Aorta (tissue), 5 donors: Measurements from ENCODE around the gene TIMM8A. TPM values are rescaled to one million over a fixed set of nuclear protein-coding genes. Genes with fewer than 3 reads are reported as not detected.
A peak's percentile ranks its signal among the peaks of the same experiment; 100 is the strongest.

ENCODE experiments used
- ATAC-seq: fragments of 200-7000 bp; cut with Tn5 transposase; one replicate; pipeline ENCODE4 v1.9.1; 2022; ENCODE audit warnings: moderate library complexity; ENCODE audit not compliant: low FRiP score
- DNase-seq, 2 donors: peaks; one replicate each; pipeline ENCODE4 v3.0.0-alpha.2; 2020
- H3K27ac ChIP-seq, 2 donors: one replicate each; pipeline ENCODE4 v1.5.1; 2013; ENCODE audit warnings: low read length in 2 of 2, mild to moderate bottlenecking in 2 of 2, moderate library complexity in 2 of 2, control low read depth in 1 of 2, inconsistent platforms in 1 of 2, low read depth in 1 of 2
- H3K27me3 ChIP-seq, 2 donors: one replicate each; pipeline ENCODE4 v1.6.1; 2013; ENCODE audit warnings: control low read depth in 1 of 2, low read length in 1 of 2, mild to moderate bottlenecking in 1 of 2, moderate library complexity in 1 of 2; ENCODE audit not compliant: insufficient read depth in 2 of 2, control insufficient read depth in 1 of 2
- H3K36me3 ChIP-seq, 2 donors: one replicate each; pipeline ENCODE4 v1.6.1; 2013; ENCODE audit warnings: control low read depth in 1 of 2, low read length in 1 of 2, mild to moderate bottlenecking in 1 of 2; ENCODE audit not compliant: insufficient read depth in 2 of 2, control insufficient read depth in 1 of 2
- H3K4me1 ChIP-seq, 2 donors: one replicate each; pipeline ENCODE4 v1.6.1; 2013; ENCODE audit warnings: low read length in 2 of 2, control low read depth in 1 of 2, mild to moderate bottlenecking in 1 of 2, moderate library complexity in 1 of 2; ENCODE audit not compliant: insufficient read depth in 2 of 2, control insufficient read depth in 1 of 2
- H3K4me3 ChIP-seq, 2 donors: one replicate each; pipeline ENCODE4 v1.5.1; 2013; ENCODE audit warnings: low read length in 2 of 2, control low read depth in 1 of 2, mild to moderate bottlenecking in 1 of 2
- H3K9me3 ChIP-seq: one replicate; pipeline ENCODE4 v1.6.1; 2013; ENCODE audit warnings: mild to moderate bottlenecking, low read length; ENCODE audit not compliant: control insufficient read depth
- WGBS, 2 donors: extraction: QIAGEN DNeasy Blood & Tissue Kit; methylation state at CpG; one replicate each; pipeline ENCODE4 v1.1.7; 2013; 5-methylcytosine and 5-hydroxymethylcytosine counted together
- intact Hi-C, 2 donors: fragments of 100-400 bp; cut with DNase I; formaldehyde crosslinking; loops; one replicate each; pipeline versions ENCODE4 v1.14.2 to v1.15.0; 2022
- polyA plus RNA-seq, 2 donors: library from polyadenylated mRNA; stranded (reverse); fragments of 200-250 nt; gene quantifications; one replicate each; pipeline ENCODE4 v1.2.3, GENCODE V29; 2013
- total RNA-seq, 2 donors: library from RNA; stranded (reverse); fragmentation: NEBNext Ultra II Directional; extraction: Animal tissue kit (Norgen Biotek cat#: 25700); gene quantifications; one replicate each; pipeline ENCODE4 v1.2.1, GENCODE V29; 2021
- donor health status: healthy with polysubstance abuse.
- donor health status: Bipolar disorder and iron deficiency.
- donor health status: DM: no; HTN: no; CAD: no.
- donor health status: DM: no; HTN: no; CAD: no.
- donor health status: DM: yes; HTN: yes; CAD: no.

The TIMM8A gene
- total and polyA plus RNA-seq, 4 donors = 3.1 to 9.1 (median 7.7) TPM

GRCh38 chrX:101365301-101365795 lies 16.8 kb upstream of the TIMM8A start:
- Histone ChIP-seq H3K27me3 (no peaks in the 10 kb centered on the region), H3K36me3 (no peaks in the 10 kb centered on the region), H3K9me3 (no peaks in the 10 kb centered on the region), H3K27ac (no peak overlapping the region), H3K4me3 (no peak overlapping the region), H3K4me1 (no peaks in the 10 kb centered on the region)
- ATAC-seq (no peak), DNase-seq (no peak)
- WGBS, 2 donors = 92 to 100% methylated on average over 1 of the region's 1 CpG
- intact Hi-C loops = no loop called here

- intact Hi-C loops = no loop called here
Measured at GRCh38 chrX:101362757-101363156, 14.2 kb upstream of the TIMM8A start.

GRCh38 chrX:101362116-101362515 lies 13.6 kb upstream of the TIMM8A start:
- Histone ChIP-seq H3K27ac (no peak overlapping the region), H3K9me3 (no peaks in the 10 kb centered on the region), H3K27me3 (no peaks in the 10 kb centered on the region), H3K36me3 (no peaks in the 10 kb centered on the region), H3K4me1 (no peaks in the 10 kb centered on the region), H3K4me3 (no peak overlapping the region)
- intact Hi-C loops = no loop called here
- 73 to 79% methylated on average over 3 of the region's 3 CpGs for WGBS, 2 donors
- DNase-seq = no peak
- ATAC-seq = no peak

More at GRCh38 chrX:101362757-101363156, 14.2 kb upstream of the TIMM8A start:
- Histone ChIP-seq H3K9me3 (no peaks in the 10 kb centered on the region), H3K36me3 (no peaks in the 10 kb centered on the region), H3K27me3 (no peaks in the 10 kb centered on the region), H3K4me3 (no peak overlapping the region), H3K4me1 (no peaks in the 10 kb centered on the region), H3K27ac (no peak overlapping the region)
- DNase-seq (no peak), ATAC-seq (no peak)

GRCh38 chrX:101360390-101360789 lies 11.8 kb upstream of the TIMM8A start:
- WGBS, 2 donors = 61% methylated on average over 7 of the region's 7 CpGs
- Histone ChIP-seq H3K9me3 (no peaks in the 10 kb centered on the region), H3K27me3 (no peaks in the 10 kb centered on the region), H3K36me3 (no peaks in the 10 kb centered on the region), H3K4me3 (no peak overlapping the region), H3K27ac (no peak overlapping the region), H3K4me1 (no peaks in the 10 kb centered on the region)
- DNase-seq = no peak
- intact Hi-C loops = no loop called here
- no peak for ATAC-seq

DNA sequence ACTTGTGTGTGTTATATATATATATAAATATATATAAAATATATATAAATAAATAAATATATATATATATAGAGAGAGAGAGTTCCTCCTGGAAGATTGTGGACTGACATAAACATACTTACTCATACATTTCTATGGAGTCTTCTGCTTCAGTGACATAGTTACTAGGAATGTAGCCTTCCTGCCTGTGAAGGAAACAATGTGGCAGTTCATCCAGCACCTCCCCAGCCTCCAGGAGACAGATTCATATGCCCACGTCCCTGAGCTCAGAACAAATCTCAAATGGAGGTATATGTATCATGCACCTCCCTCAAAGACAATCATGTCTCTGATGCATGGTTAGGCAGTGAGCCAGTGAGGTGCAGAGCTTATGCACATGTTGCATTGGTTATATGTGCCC lies 11.4 kb upstream of the TIMM8A start:
- intact Hi-C loops = no loop called here
- DNase-seq (no peak), ATAC-seq (no peak)

GRCh38 chrX:101357166-101357795 lies 8.7 kb upstream of the TIMM8A start:
- Histone ChIP-seq H3K36me3 (no peaks in the 10 kb centered on the region), H3K4me1 (no peaks in the 10 kb centered on the region), H3K9me3 (no peaks in the 10 kb centered on the region), H3K4me3 (no peak overlapping the region), H3K27ac (no peak overlapping the region), H3K27me3 (no peaks in the 10 kb centered on the region)
- DNase-seq (no peak), ATAC-seq (no peak)
- intact Hi-C loops = no loop called here
- 35 to 39% methylated on average over 5 of the region's 5 CpGs for WGBS, 2 donors

More for the DNA sequence above, 11.4 kb upstream of the TIMM8A start:
- H3K9me3 ChIP-seq = no peaks in the 10 kb centered on the region
- no peaks in the 10 kb centered on the region for H3K4me1 ChIP-seq
- H3K27ac ChIP-seq = no peak overlapping the region
- WGBS, 2 donors = 54 to 57% methylated on average over 1 of the region's 1 CpG
- no peaks in the 10 kb centered on the region for H3K36me3 ChIP-seq
- H3K4me3 ChIP-seq = no peak overlapping the region
- no peaks in the 10 kb centered on the region for H3K27me3 ChIP-seq

DNA sequence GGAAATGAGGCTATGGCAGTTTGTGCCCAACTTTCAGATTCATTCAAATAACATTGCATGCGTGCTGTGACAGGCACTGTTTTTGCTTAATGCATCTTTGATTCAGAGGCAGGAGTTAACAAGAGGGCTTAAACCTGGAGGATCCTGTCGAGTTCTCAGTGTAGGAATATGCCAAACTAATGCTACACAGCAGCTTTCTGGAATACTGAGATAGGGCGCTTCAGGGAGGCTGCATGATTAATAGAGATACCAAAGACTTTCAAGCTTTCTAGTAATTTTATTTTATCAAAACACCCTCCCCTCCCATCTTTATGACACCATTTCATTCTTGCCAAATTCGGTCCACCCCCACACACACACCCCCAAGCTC lies 636 bp upstream of the TIMM8A start:
- H3K4me1 ChIP-seq = no peaks in the 10 kb centered on the region
- H3K4me3 ChIP-seq = peak overlapping the region; percentile 42 to 94
- no peaks in the 10 kb centered on the region for H3K36me3 ChIP-seq
- WGBS, 2 donors = 28 to 36% methylated on average over 4 of the region's 4 CpGs
- DNase-seq = no peak
- intact Hi-C loops = no loop called here
- no peaks in the 10 kb centered on the region for H3K27me3 ChIP-seq
- ATAC-seq = no peak
- H3K9me3 ChIP-seq = no peaks in the 10 kb centered on the region
- H3K27ac ChIP-seq = no peak overlapping the region

DNA sequence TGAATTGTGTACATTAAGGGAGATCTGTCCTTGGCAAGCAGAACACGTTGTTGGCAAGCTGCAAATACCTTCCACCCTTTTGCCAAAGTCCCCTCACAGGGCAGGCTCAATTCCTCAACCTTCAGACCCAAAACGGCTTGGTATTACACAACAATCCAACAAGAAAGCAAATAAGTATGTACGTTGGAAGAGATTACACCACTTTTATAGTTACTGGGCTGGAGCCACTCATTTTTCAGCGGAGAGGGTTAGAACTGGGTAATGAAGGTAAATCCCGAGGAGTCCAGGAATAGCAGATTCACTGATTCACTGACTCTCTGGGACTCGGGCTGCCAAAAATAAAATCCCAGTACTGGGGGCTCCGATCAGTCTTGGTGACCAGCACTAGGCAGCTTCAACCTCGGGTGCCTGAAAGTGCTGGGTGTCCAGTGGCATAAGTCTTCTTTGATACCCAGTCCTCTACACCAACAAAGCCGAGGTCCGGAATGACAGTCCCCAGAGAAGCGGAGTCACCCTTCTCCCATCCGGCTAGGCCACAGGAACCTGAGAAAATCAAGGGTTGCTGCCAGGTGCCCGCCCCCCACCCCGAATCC lies 587 bp downstream of the TIMM8A start:
- peak overlapping the region in 1 of 2 donors; percentile 19 for H3K27ac ChIP-seq
- DNase-seq = no peak
- H3K27me3 ChIP-seq = no peaks in the 10 kb centered on the region
- H3K36me3 ChIP-seq = no peaks in the 10 kb centered on the region
- H3K4me3 ChIP-seq = peak overlapping the region; percentile 42 to 94
- no peaks in the 10 kb centered on the region for H3K9me3 ChIP-seq
- H3K4me1 ChIP-seq = no peaks in the 10 kb centered on the region
- 1 to 29% methylated on average over 14 of the region's 14 CpGs for WGBS, 2 donors
- intact Hi-C loops = no loop called here
- ATAC-seq = no peak

- Histone ChIP-seq H3K4me3 (no peak overlapping the region), H3K36me3 (no peaks in the 10 kb centered on the region), H3K9me3 (no peaks in the 10 kb centered on the region), H3K27ac (no peak overlapping the region), H3K27me3 (no peaks in the 10 kb centered on the region), H3K4me1 (no peaks in the 10 kb centered on the region)
- DNase-seq (no peak), ATAC-seq (no peak)
- WGBS, 2 donors = 88 to 93% methylated on average over 4 of the region's 4 CpGs
- intact Hi-C loops = no loop called here
Measured at GRCh38 chrX:101337776-101338271, 10.7 kb downstream of the TIMM8A start.
